Fibroblast of pulmonary artery (primary cell): ENCODE data around the gene REV1.
A peak's percentile ranks its signal among the peaks of the same experiment; 100 is the strongest.
"Not testable (repeated sequence)": the region's sequence is repeated elsewhere in the genome, so short reads cannot be mapped to it uniquely, and the experiment has no call there.

Experiments
- DNase-seq: peaks from one replicate; pipeline ENCODE4 v3.0.0-alpha.2; 2010; ENCODE audit warnings: low read depth
- H3K4me3 ChIP-seq: replicated peaks from 2 replicates; pipeline ENCODE4 v1.5.1; 2011; ENCODE audit warnings: low read depth, mild to moderate bottlenecking, control low read depth, low read length, moderate library complexity
- CTCF ChIP-seq: IDR thresholded peaks from 2 replicates; pipeline ENCODE4 v1.5.1; 2011; ENCODE audit warnings: mild to moderate bottlenecking, control low read depth, low read length, inconsistent platforms; ENCODE audit errors: missing control alignments

Gene REV1

DNA sequence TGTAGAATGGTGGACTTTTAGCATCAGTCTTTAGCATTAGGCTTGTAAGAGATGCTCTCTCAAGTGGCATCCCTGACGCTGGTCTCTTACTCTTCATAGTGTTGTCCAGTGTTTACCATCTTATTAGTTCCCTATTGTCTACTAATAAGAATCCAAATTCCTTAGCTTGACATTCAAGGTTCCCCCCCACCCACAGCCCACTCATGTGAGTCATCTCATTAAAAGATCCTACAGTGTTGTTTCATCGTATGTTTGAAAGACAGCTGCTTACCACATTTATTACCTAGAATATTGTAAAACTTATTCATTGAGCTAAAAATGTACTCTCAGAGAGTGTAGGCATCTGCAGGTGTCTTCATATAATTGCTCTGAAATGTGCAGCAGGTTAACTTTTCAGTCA lies 124.2 kb downstream of the REV1 start:
- DNase-seq: no peak
- TF ChIP-seq CTCF: no peak
- H3K4me3 ChIP-seq: no peak overlapping the region

DNA sequence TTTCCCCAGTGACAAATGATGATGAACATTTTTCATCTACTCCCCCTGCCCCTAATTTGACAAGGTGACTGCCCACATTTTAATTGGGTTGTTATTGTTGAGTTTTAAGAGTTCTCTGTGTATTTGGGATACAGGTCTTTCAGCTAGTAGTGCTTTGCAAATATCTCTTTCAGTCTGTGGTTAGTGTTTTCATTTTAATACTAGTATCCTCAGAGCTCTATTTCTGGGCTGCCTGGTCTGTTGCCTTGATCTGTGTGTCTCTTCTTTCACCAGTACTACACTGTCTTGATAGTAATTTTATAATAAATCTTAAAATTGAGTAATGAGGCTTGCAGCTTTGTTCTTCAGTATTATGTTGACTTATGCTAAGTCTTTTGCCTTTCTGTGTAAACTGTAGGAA lies 133.0 kb downstream of the REV1 start:
- DNase-seq: no peak
- TF ChIP-seq CTCF: no peak
- no peak overlapping the region for H3K4me3 ChIP-seq

- not testable (repeated sequence) for DNase-seq, H3K4me3 ChIP-seq
Measured at GRCh38 chr2:99354825-99355224, 135.0 kb downstream of the REV1 start.

- TF ChIP-seq CTCF: no peak
- DNase-seq: peak; percentile 22
- no peak overlapping the region for H3K4me3 ChIP-seq
Measured at GRCh38 chr2:99354070-99354469, 135.7 kb downstream of the REV1 start.
